Right lobe of liver (tissue), 6 donors: ENCODE results near the gene DENND4A. TPM values are rescaled to one million over a fixed set of nuclear protein-coding genes. Genes with fewer than 3 reads are reported as not detected.

Source experiments
- ATAC-seq, 4 donors: fragments of 200-7000 bp; cut with Tn5 transposase; one replicate each; pipeline ENCODE4 v1.9.1; 2020; ENCODE audit warnings: mild to moderate bottlenecking in 4 of 4, moderate library complexity in 4 of 4
- DNase-seq, 3 donors: peaks; one replicate each; pipeline ENCODE4 v3.0.0-alpha.2; 2020
- H3K27ac ChIP-seq, 3 donors: fragments of 200-600 bp; one replicate each; pipeline ENCODE4 v1.8.0; 2022
- H3K27me3 ChIP-seq, 2 donors: fragments of 200-600 bp; one replicate each; pipeline ENCODE4 v1.8.0; 2022
- H3K36me3 ChIP-seq, 4 donors: fragments of 200-600 bp; sonication (generic) in 1 of 4; one replicate each; pipeline versions ENCODE4 v1.5.1 to v1.8.0; 2017 to 2022; ENCODE audit warnings: control low read depth in 1 of 4
- H3K4me1 ChIP-seq, 4 donors: fragments of 200-600 bp; sonication (generic) in 1 of 4; one replicate each; pipeline versions ENCODE4 v1.5.1 to v1.8.0; 2017 to 2022; ENCODE audit warnings: control low read depth in 1 of 4
- H3K4me3 ChIP-seq, 3 donors: fragments of 200-600 bp; one replicate each; pipeline ENCODE4 v1.8.0; 2022
- H3K9me3 ChIP-seq, 4 donors: fragments of 200-600 bp; sonication (generic) in 1 of 4; one replicate each; pipeline versions ENCODE4 v1.5.1 to v1.8.0; 2017 to 2022; ENCODE audit warnings: control low read depth in 1 of 4
- POLR2A ChIP-seq: fragments of 450-650 bp; IDR thresholded peaks from one replicate; pipeline ENCODE4 v1.6.1; 2017; ENCODE audit warnings: antibody characterized with exemption, mild to moderate bottlenecking
- WGBS: methylation state at CpG from one replicate; pipeline ENCODE4 v1.1.6; 2018; ENCODE audit warnings: low coverage, low lambda C conversion rate; ENCODE audit not compliant: insufficient coverage; ENCODE audit errors: missing lambda C conversion rate; 5-methylcytosine and 5-hydroxymethylcytosine counted together
- intact Hi-C, 2 donors: fragments of 100-400 bp; cut with DNase I; formaldehyde crosslinking; loops; one replicate each; pipeline versions ENCODE4 v1.11.2 to v1.14.1; 2022
- total RNA-seq, 6 experiments: library from RNA; depleted of rRNA in 2 of 6; stranded (reverse); fragments of >200 nt in 2 of 6; fragmentation: NEBNext Ultra II Directional in 3 of 6; extraction: Animal tissue kit (Norgen Biotek cat#: 25700) in 3 of 6; gene quantifications; one replicate each; pipeline versions ENCODE4 v1.1.0 to v1.2.4, GENCODE V29; 2016 to 2023
- TF ChIP-seq, protein P1 (sequence below), 4 donors: fragments of 200-600 bp in 3 of 4; fragments of 450-650 bp in 1 of 4; IDR thresholded peaks; one replicate each; pipeline versions ENCODE4 v1.5.1 to v1.8.0; 2016 to 2022; ENCODE audit warnings: antibody characterized with exemption in 4 of 4, mild to moderate bottlenecking in 2 of 4
- donor health status: DM: no; HTN: yes; CAD: no.
- donor health status: DM: no; HTN: no; CAD: no.
- donor health status: DM: no; HTN: no; CAD: no.
- donor health status: DM: no; HTN: yes; CAD: no.
- donor health status: DM: no; HTN: yes; CAD: no.

The DENND4A gene
- total RNA-seq, 6 experiments from 2014 or later, result 12.7 to 32.4 (median 21.5) TPM

DNA sequence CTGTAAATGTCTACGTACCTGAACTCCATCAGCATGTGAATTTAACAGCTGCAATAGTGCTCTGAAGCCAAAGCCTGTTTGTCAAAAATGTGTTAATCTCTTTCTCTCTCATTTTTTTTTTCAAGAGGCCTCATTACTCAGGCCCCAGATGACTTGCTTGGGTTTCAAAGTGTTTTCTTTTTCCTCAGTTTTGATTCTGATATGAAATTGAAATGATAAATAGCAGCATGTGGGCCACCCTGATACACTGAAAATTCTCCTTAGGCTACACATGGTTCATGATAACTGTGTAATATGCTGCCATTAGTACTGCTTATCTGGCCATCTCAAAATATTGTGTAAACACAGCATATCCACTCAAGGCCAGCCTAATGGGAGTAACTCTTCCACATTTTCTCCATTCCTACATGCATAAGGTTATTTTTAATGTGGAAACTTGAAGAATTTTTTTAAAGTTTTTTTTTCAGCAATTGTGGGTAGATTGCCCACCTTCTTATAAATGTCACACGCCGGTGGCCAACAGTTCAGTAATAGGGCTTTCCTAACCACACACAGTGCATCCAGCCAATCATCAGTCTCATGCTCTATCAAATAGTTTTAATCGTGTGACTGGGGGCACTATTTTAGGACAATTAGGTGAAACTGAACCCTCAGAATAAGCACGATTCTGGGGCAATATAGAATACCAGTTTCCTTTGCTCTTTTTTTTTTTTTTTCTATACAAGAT is 13.1 kb upstream of the DENND4A start:
- DNase-seq, result no peak
- 68% methylated on average over 5 of the region's 5 CpGs for WGBS
- peak in 3 of 4 donors; percentile 24 to 39 (median 33) for ATAC-seq
- intact Hi-C loops, result no loop called here
- Histone ChIP-seq H3K27me3 (no peaks in the 10 kb centered on the region), H3K27ac (peak overlapping the region in 2 of 3 donors; percentile 41 to 77), H3K9me3 (no peaks in the 10 kb centered on the region), H3K4me3 (no peak overlapping the region), H3K36me3 (no peaks in the 10 kb centered on the region), H3K4me1 (peaks cover 0 to 15% (median 6%) of the 10 kb centered on the region in 4 donors)
- TF ChIP-seq, protein P1, sequence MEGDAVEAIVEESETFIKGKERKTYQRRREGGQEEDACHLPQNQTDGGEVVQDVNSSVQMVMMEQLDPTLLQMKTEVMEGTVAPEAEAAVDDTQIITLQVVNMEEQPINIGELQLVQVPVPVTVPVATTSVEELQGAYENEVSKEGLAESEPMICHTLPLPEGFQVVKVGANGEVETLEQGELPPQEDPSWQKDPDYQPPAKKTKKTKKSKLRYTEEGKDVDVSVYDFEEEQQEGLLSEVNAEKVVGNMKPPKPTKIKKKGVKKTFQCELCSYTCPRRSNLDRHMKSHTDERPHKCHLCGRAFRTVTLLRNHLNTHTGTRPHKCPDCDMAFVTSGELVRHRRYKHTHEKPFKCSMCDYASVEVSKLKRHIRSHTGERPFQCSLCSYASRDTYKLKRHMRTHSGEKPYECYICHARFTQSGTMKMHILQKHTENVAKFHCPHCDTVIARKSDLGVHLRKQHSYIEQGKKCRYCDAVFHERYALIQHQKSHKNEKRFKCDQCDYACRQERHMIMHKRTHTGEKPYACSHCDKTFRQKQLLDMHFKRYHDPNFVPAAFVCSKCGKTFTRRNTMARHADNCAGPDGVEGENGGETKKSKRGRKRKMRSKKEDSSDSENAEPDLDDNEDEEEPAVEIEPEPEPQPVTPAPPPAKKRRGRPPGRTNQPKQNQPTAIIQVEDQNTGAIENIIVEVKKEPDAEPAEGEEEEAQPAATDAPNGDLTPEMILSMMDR (IDR thresholded peaks at IDR 0.05), result no peak

DNA sequence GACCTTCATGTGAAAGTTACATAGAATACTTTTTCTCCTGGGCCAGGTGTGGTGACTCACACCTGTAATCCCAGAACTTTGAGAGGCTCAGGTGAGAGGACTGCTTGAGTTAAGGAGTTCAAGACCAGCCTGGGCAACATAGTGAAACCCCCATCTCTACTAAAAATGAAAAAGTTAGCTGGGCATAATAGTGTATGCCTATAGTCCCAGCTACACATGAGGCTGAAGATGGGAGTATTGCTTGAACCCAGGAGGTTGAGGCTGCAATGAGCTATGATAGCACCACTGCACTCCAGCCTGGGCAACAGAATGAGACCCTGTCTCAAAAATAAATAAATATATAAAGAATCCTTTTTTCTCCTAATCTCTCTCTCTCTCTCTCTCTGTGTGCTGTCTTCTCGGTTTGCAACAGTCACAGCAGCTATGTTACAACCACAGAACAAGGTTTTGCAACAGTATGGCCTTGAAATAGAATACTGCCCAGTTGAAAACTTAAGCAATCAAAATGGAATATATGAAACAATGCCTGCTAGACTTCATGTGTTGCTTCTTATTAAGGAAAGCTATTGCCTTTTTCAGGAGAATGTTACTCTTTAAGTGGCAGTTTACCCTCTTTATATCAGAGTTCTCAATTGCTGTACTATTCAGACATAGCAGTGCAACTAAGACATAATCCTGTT is 12.3 kb upstream of the DENND4A start:
- no peaks in the 10 kb centered on the region for H3K27me3 ChIP-seq
- no peak overlapping the region for H3K4me3 ChIP-seq
- intact Hi-C loops, result no loop called here
- H3K36me3 ChIP-seq, result no peaks in the 10 kb centered on the region
- DNase-seq (no peak), ATAC-seq (peak; percentile 91 to 97 (median 95))
- H3K4me1 ChIP-seq, result peaks cover 0 to 15% (median 6%) of the 10 kb centered on the region in 4 donors
- no peaks in the 10 kb centered on the region for H3K9me3 ChIP-seq
- 8% methylated on average over 1 of the region's 1 CpG for WGBS
- peak overlapping the region in 2 of 3 donors; percentile 41 to 77 for H3K27ac ChIP-seq
- TF ChIP-seq, protein P1 (IDR thresholded peaks at IDR 0.05), result no peak
- TF ChIP-seq POLR2A, result no peak

DNA sequence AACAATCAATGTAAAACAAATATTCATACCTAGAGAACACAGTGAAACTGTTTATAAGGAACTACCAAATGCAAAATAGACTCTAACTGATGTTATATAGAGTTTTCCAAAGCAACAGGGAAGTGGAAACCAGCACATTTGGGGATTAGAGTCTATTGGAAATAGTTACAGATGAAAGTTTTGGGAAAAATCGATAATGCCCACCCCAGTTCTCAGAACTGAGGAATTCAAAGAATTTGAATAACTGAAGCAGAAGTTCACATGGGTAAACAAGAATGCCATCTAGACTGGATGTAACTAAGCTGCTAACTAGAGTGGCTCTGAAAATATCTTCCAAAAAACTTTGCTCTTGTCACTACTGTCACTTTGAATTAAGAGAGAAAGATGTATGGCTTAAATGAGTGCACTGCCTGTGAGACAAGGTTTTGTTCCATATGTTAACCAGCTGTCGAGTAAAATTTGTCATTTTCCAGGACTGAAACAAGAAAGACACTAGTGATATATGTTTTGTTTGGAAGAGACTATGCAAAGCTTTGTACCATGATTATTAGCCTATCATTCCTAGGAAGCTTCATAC is 9.2 kb upstream of the DENND4A start:
- Histone ChIP-seq H3K4me3 (no peak overlapping the region), H3K27me3 (no peaks in the 10 kb centered on the region), H3K36me3 (no peaks in the 10 kb centered on the region), H3K9me3 (no peaks in the 10 kb centered on the region), H3K4me1 (peaks cover 0 to 15% (median 6%) of the 10 kb centered on the region in 4 donors), H3K27ac (no peak overlapping the region)
- intact Hi-C loops, result no loop called here
- 51% methylated on average over 2 of the region's 2 CpGs for WGBS
- no peak for ATAC-seq
- TF ChIP-seq, protein P1 (IDR thresholded peaks at IDR 0.05), result no peak
- DNase-seq, result no peak

DNA sequence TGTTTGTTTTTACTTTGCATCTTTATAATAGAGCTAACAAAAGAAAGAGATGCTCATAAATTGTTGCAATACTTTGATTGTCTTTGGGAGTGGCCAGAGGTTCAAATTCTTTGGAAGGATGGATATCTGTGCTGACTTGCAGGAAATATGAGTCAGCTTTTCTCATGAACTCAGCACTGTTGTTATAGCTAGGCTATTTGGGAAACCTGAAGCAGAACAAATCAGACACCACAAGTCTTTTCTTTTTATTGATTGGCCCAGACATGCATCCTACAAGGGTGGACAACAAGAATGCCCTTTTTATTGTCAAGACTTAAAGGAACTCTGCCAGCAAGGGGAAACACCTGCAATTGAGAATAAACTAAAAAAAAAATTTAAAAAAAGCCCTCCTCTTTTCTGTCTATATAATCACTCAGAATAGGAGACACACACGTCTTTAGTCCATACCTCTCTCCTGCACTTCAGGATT is 4.6 kb upstream of the DENND4A start:
- Histone ChIP-seq H3K4me1 (peaks cover 0 to 5% (median 0%) of the 10 kb centered on the region in 4 donors), H3K9me3 (no peaks in the 10 kb centered on the region), H3K27ac (no peak overlapping the region), H3K27me3 (no peaks in the 10 kb centered on the region), H3K36me3 (no peaks in the 10 kb centered on the region), H3K4me3 (no peak overlapping the region)
- WGBS, result 44% methylated on average over 1 of the region's 1 CpG
- TF ChIP-seq POLR2A, result no peak
- TF ChIP-seq, protein P1 (IDR thresholded peaks at IDR 0.05), result no peak
- no peak for DNase-seq
- ATAC-seq, result peak in 1 of 4 donors; percentile 11
- intact Hi-C loops, result no loop called here
